ENCODE results near the gene COL19A1.

DNA sequence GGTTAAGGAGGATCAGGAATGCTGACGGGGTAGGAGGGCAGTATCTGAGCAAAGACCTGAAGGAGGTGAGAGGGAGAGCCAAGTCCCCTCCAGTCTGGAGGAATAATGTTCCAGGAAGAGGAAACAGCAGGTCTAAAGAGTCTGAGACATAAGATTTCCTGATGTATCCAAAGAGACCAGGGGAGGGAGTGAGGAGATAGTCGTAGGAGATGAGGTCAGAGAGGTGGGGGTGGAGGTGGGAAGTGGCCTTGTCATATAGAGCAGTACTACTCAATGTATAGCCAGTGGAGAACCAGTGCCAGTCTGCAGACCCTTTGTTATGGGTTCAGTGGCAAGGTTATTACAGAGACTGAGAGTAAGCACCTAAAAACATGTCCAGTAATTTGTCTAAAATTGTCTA lies 305.9 kb downstream of the COL19A1 start:
- TF ChIP-seq CTCF (IDR thresholded peaks at IDR 0.05), result no peak
- TF ChIP-seq EP300 (IDR thresholded peaks at IDR 0.05), result no peak
- TF ChIP-seq POLR2A (IDR thresholded peaks at IDR 0.05), result no peak

Data from ovary (tissue), 3 donors.